Measurements from ENCODE around the gene USP15.

USP15 gene

GRCh38 chr12:62294378-62294777 is 34.2 kb downstream of the USP15 start:
- no peak for DNase-seq (ENCODE audit: low read depth)
- H3K4me3 ChIP-seq (ENCODE audit: low read depth, low read length): no peak overlapping the region
- TF ChIP-seq POLR2A (IDR thresholded peaks at IDR 0.05; ENCODE audit: extremely low read depth, insufficient read length) (no peak), MAX (IDR thresholded peaks at IDR 0.05; ENCODE audit: low read depth, low read length) (no peak), MYC (IDR thresholded peaks at IDR 0.05; ENCODE audit: low read depth, low read length) (no peak)
- TF ChIP-seq, protein P1, sequence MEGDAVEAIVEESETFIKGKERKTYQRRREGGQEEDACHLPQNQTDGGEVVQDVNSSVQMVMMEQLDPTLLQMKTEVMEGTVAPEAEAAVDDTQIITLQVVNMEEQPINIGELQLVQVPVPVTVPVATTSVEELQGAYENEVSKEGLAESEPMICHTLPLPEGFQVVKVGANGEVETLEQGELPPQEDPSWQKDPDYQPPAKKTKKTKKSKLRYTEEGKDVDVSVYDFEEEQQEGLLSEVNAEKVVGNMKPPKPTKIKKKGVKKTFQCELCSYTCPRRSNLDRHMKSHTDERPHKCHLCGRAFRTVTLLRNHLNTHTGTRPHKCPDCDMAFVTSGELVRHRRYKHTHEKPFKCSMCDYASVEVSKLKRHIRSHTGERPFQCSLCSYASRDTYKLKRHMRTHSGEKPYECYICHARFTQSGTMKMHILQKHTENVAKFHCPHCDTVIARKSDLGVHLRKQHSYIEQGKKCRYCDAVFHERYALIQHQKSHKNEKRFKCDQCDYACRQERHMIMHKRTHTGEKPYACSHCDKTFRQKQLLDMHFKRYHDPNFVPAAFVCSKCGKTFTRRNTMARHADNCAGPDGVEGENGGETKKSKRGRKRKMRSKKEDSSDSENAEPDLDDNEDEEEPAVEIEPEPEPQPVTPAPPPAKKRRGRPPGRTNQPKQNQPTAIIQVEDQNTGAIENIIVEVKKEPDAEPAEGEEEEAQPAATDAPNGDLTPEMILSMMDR (IDR thresholded peaks at IDR 0.05; ENCODE audit: low read depth, low read length): no peak

- H3K4me3 ChIP-seq (ENCODE audit: low read depth, low read length): no peak overlapping the region
- TF ChIP-seq, protein P1 (IDR thresholded peaks at IDR 0.05; ENCODE audit: low read depth, low read length): no peak
- TF ChIP-seq MAX (IDR thresholded peaks at IDR 0.05; ENCODE audit: low read depth, low read length) (no peak), POLR2A (IDR thresholded peaks at IDR 0.05; ENCODE audit: extremely low read depth, insufficient read length) (no peak), MYC (IDR thresholded peaks at IDR 0.05; ENCODE audit: low read depth, low read length) (no peak)
- DNase-seq (ENCODE audit: low read depth): no peak
Measured at GRCh38 chr12:62296001-62296400, 35.8 kb downstream of the USP15 start.

DNA sequence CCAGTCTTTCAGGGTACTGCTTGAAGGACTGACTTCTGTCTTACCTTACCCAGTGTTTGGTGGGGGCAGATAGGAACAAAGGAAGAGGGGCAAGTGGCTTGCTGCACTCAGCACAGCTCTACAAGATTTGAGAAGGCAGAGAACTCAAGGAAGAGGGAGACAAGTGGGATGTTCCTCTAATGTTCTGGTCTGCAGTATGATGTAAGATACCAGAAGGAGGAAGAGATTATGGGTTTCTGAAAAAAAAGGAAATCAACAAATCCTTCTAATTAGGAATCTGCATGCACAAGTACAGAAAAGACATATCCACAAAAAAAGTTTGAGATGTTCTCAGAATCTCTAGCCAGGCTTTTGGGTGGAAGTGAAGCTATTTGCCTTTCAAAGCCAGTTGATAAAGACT is 37.1 kb downstream of the USP15 start:
- no peak for TF ChIP-seq POLR2A (IDR thresholded peaks at IDR 0.05; ENCODE audit: extremely low read depth, insufficient read length)
- H3K4me3 ChIP-seq (ENCODE audit: low read depth, low read length): no peak overlapping the region
- peak; percentile 23 for DNase-seq (ENCODE audit: low read depth)

- no peak for DNase-seq (ENCODE audit: low read depth)
- TF ChIP-seq MYC (IDR thresholded peaks at IDR 0.05; ENCODE audit: low read depth, low read length) (no peak), POLR2A (IDR thresholded peaks at IDR 0.05; ENCODE audit: extremely low read depth, insufficient read length) (no peak)
- TF ChIP-seq, protein P1 (IDR thresholded peaks at IDR 0.05; ENCODE audit: low read depth, low read length): no peak
- no peak overlapping the region for H3K4me3 ChIP-seq (ENCODE audit: low read depth, low read length)
Measured at GRCh38 chr12:62299617-62300016, 39.4 kb downstream of the USP15 start.

- no peak for DNase-seq (ENCODE audit: low read depth)
- H3K4me3 ChIP-seq (ENCODE audit: low read depth, low read length): no peak overlapping the region
- no peak for TF ChIP-seq POLR2A (IDR thresholded peaks at IDR 0.05; ENCODE audit: extremely low read depth, insufficient read length)
- TF ChIP-seq, protein P1 (IDR thresholded peaks at IDR 0.05; ENCODE audit: low read depth, low read length): no peak
- TF ChIP-seq MYC (IDR thresholded peaks at IDR 0.05; ENCODE audit: low read depth, low read length): no peak
- no peak for TF ChIP-seq MAX (IDR thresholded peaks at IDR 0.05; ENCODE audit: low read depth, low read length)
Measured at GRCh38 chr12:62301080-62301798, 41.0 kb downstream of the USP15 start.

DNA sequence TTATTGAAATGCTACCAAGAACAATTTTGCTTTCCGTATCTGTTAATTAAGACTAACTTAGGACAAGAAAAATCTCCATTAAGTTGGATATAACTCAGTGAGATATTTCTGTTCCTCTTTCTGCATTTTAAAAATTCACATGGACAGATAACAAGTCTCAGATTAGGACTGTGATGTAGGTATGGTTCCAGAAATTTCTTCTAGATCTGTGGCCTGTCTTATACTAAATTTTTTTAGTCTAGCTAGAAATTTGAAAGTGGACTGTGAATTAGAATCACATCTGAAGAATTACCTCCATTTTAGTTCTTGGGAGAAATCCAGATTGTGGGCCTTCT is 41.6 kb downstream of the USP15 start:
- no peak overlapping the region for H3K4me3 ChIP-seq (ENCODE audit: low read depth, low read length)
- TF ChIP-seq MAX (IDR thresholded peaks at IDR 0.05; ENCODE audit: low read depth, low read length): no peak
- no peak for TF ChIP-seq POLR2A (IDR thresholded peaks at IDR 0.05; ENCODE audit: extremely low read depth, insufficient read length)
- TF ChIP-seq, protein P1 (IDR thresholded peaks at IDR 0.05; ENCODE audit: low read depth, low read length): no peak
- TF ChIP-seq MYC (IDR thresholded peaks at IDR 0.05; ENCODE audit: low read depth, low read length): no peak
- no peak for DNase-seq (ENCODE audit: low read depth)
